A549 (cell line): ENCODE measurements around the gene LUZP2.

ENCODE experiments used
- CBX2 ChIP-seq: fragments of 200-600 bp; sonication (generic); IDR thresholded peaks from 2 replicates; pipeline ENCODE4 v1.6.1; 2016; ENCODE audit warnings: low read depth, mild to moderate bottlenecking, borderline replicate concordance
- HDAC2 ChIP-seq: fragments of 200-600 bp; sonication (generic); IDR thresholded peaks from 2 replicates; pipeline ENCODE4 v1.6.1; 2016
- HEYL ChIP-seq: fragments of 250-450 bp; sonication (Bioruptor Pico); IDR thresholded peaks from 2 replicates; pipeline ENCODE4 v1.8.0; 2021; ENCODE audit warnings: mild to moderate bottlenecking, moderate library complexity
- JUN ChIP-seq, 2 experiments: fragments of >200 bp; sonication (Bioruptor Twin); formaldehyde crosslinking; IDR thresholded peaks; 2 replicates in 1 of 2; 3 replicates in 1 of 2; pipeline ENCODE4 v1.6.1; 2016 to 2017
- NFE2L2 ChIP-seq: fragments of 150-350 bp; conservative IDR thresholded peaks from 2 replicates; pipeline ENCODE4 v1.6.1; 2014; ENCODE audit warnings: low read length
- RCOR1 ChIP-seq: fragments of 150-350 bp; IDR thresholded peaks from 2 replicates; pipeline ENCODE4 v1.6.1; 2014; ENCODE audit warnings: antibody characterized with exemption, low read length, low read depth
- ZC3H11A ChIP-seq: fragments of 450-650 bp; IDR thresholded peaks from 2 replicates; pipeline ENCODE4 v1.6.1; 2014; ENCODE audit warnings: antibody characterized with exemption, mild to moderate bottlenecking
- TF ChIP-seq, protein P1 (sequence below): fragments of >200 bp; sonication (Bioruptor Twin); formaldehyde crosslinking; IDR thresholded peaks from 3 replicates; pipeline ENCODE4 v1.5.1; 2016

DNA sequence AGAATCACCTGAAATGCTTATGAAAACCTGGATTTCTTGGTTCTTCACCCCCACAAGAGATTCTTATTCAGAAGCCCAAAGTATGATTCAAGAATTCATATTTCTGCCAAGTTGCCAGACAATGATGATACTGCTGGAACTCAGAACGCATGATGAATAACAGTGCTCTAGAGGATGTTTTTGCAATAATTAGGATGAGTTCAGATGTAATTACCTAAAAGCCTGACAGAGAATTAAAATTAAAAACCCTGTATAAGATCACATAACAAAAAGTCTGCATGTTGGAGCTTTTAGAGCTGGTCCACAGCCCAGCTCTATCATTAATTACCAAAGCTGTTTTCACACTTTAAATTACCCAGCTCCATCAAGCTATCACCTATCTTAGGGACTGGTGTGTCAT, 211.8 kb downstream of the LUZP2 start:
- TF ChIP-seq, protein P1, sequence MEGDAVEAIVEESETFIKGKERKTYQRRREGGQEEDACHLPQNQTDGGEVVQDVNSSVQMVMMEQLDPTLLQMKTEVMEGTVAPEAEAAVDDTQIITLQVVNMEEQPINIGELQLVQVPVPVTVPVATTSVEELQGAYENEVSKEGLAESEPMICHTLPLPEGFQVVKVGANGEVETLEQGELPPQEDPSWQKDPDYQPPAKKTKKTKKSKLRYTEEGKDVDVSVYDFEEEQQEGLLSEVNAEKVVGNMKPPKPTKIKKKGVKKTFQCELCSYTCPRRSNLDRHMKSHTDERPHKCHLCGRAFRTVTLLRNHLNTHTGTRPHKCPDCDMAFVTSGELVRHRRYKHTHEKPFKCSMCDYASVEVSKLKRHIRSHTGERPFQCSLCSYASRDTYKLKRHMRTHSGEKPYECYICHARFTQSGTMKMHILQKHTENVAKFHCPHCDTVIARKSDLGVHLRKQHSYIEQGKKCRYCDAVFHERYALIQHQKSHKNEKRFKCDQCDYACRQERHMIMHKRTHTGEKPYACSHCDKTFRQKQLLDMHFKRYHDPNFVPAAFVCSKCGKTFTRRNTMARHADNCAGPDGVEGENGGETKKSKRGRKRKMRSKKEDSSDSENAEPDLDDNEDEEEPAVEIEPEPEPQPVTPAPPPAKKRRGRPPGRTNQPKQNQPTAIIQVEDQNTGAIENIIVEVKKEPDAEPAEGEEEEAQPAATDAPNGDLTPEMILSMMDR = no peak
- no peak for TF ChIP-seq RCOR1
- no peak for TF ChIP-seq HEYL (CRISPR knock-in tag)
- no peak for TF ChIP-seq CBX2
- TF ChIP-seq JUN (IDR thresholded peaks at IDR 0.05) = no peak
- TF ChIP-seq NFE2L2 = no peak
- TF ChIP-seq ZC3H11A = no peak
- TF ChIP-seq HDAC2 = no peak
